ENCODE results near the gene MRPS26. TPM values are rescaled to one million over a fixed set of nuclear protein-coding genes. Genes with fewer than 3 reads are reported as not detected.
"Not testable (repeated sequence)": the region's sequence is repeated elsewhere in the genome, so short reads cannot be mapped to it uniquely, and the experiment has no call there.

The MRPS26 gene
- total RNA-seq, 1 donor from 2014 or later: 21.4 TPM

DNA sequence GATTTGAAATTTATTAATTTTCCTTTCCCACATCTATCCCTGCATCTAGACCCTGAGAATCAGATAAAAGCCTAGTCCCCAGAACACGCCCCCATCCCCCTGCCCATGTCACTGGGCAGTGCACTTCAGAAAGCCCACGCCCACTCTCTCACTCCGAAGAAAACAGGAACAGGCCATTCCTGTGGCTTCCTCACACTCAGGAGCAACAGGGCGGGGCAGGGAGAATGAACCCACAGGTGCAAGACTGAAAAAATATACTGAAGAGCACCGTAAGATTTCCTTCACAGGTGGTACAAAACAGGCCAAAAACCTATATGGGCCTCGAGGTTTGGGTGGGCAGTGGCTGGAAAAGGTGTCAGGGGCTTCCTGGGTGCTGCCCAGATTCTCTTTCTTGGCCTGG lies 29.0 kb downstream of the MRPS26 start:
- DNase-seq: no peak

DNA sequence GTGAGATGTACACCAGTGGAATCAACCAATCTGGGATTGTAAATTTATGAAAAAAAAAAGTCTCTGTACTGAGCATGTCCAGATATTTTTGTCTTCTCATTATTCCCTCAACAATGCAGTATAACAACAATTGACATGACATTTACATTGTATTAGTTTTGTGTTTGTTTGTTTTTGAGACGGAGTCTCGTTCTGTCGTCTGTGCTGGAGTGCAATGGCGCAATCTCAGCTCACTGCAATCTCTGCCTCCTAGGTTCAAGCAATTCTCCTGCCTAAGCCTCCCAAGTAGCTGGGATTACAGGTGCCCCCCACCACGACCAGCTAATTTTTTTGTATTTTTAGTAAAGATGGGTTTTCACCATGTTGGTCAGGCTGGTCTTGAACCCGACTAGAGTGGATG lies 29.5 kb downstream of the MRPS26 start:
- not testable (repeated sequence) for DNase-seq

DNA sequence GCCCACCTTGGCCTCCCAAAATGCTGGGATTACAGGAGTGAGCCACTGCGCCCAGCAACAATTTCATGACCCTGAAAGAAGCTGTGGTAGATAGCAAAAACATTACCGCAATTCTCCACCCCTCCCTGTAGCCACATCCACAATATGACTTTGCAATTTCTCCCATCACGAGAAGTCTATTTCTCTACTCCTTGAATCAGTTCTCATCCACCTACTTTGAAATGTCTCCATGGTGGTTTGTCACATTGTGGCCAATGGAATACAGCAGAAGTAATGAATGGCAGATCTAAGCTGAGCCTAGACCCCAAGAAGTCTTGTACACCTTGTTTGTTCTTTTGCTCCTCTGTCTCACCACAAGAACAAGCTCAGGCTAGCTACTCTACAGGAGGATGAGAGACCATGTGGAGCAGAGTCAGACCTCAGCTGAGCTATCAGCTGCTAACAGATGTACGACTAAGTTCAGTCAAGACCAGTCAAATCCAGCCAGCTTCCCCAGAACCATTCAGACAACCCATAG lies 31.8 kb downstream of the MRPS26 start:
- no peak for DNase-seq

DNA sequence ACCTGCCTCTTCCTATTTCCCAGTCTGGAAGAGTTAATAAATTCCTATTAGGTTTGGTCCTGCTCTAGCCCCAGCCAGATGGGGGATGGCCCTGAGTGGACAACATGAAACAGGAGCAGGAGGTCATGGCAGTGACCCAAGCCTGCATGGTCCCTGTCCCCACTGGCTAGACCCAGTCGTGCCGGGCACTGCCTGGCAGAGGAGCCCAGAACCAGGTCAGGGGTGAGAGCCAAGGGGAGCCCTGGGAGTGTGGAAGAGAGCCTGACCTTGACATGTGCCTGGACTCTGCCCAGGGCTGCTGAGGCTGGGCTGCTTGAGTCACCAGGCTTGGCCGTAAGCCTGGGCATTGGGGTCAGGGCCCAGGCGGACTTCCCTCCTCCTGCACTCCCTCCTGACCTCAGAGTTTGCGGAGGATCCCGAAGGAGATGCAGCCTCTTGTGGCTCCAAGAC lies 35.1 kb downstream of the MRPS26 start:
- no peak for DNase-seq

DNA sequence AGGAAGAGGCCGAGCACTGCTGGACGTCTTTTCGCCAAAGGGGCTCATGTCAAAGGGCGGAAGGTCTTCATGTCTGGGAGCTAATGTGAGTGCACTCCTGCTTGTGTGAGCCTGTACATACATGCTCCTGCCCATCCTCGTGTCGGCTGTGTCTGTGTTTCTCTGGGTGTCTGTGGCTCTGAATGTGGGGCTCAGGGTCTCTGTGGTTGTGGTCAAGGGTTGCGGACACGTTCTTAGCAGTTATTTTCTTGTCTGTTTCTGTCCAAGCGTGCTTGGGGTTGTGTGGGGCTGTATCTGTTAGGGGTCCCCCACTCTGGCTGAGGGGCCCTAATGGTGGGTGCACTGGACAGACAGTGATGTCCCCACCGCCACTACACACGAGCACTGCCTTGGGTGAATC lies 35.8 kb downstream of the MRPS26 start:
- DNase-seq: no peak

DNA sequence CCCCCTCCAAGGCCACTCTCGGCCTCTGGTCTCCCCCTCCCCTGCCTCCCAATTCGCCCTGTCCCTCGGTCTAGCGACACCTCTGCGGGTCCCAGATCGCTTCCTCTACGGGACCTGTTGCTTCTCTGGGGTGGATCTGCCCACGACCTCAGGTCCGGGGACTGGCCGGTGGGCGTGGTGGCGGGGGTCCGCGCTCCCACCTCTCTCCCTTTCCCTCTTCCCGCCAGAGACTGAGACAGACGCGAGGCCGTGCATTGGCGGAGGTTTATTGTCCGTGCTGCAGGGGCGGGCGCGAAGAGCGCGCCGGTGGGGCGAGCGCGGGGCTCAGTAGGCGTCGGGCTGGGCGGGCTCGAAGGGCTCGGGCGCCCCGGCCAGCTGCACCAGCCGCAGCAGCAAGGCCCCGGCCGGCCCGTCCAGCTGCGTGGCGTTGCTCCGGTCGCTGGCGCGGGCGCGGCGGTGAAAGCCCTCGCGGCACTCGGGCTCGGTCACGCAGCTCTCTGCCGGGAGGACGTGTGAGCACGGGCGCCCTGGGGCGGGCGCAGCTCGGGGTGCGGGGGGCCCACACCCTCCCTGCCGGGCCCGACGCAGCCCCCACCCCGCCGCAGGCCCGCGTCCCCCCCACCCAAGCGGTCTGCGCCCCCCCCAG lies 36.6 kb downstream of the MRPS26 start:
- no peak for DNase-seq

DNA sequence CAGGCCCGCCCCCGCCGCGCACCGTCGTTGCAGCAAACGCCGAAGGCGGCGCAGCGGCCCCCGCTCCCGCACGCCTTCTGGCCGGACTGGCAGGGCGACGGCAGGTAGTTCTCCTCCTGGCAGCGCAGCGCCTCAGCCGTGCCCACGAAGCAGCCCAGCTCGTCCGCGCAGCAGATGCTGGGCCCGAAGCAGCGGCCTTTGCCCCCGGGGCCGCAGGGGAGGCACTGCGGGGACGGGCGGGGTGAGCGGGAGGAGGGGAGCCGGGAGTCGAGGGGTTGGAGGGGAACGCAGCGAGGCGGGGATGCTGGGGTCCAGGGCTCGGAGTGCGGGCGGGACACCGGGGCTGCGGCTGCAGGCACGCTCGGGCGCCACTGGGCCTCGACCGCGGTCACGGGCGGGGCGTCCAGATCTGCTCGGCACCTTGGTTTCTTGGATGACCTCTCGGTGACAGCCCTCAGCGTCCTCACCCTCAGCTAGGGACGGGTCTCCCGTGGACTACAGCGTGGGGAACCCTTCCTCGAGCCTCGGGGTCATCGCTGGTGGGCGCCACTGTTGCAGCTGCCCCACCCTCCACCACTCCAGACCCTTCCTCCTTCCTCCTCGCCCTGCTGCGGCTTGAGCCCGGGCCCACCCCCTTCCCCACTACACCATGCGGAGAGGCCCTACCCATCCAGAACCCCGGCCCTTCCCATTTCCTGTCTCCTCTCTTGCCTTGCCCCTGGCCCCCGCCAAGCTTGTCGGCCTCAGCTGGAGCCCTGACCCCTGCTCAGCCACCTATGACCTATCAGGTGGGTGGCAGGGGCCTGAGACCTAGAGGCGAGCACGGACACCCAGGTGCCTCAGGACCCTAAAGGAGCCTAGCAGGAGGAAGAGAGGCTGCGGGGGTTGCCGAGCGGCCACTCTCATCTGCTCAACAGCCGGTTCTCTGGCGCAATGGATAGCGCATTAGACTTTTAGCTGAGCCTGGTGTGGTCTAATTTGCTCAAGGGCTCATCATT lies 37.4 kb downstream of the MRPS26 start:
- DNase-seq: no peak

DNA sequence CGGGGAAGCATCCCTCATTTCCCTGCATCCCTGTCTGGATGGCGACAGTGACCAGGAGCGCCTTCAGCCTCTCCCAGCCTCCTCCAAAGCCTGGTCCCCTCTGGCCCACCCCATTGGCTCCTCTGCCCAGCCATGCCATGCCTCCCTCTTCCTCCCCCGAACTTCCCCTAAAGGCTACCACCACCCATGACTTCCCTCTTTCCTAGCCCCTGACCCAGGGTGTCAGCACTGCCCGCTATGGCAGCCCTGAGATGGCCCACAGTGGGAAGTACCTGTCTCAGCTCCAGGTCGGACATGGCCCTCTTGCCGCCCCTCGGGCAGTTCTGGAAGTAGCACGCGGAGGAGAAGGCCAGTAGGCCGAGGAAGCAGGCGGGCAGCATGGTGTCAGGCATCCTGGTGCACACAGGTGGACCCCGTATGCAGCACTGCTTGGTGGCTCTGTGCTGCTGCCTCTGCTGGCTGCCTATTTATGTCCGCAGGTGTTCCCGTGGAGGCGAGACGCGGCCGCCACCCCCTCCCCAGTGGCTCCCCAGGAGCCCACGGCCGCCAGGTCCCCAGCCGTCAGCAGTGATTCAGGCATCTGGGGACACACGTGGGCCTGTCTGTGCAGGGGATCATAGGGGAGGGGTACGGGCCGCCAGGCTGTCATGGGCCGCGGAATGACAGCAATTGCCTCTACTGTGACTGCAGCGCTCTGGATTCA lies 38.6 kb downstream of the MRPS26 start, which contains the start of gene AVP:
Gene AVP (minus strand): TSS at position 442 of the 703 bp plus-strand sequence. CDS start 50 bp downstream, at position 392.
- DNase-seq: no peak

DNA sequence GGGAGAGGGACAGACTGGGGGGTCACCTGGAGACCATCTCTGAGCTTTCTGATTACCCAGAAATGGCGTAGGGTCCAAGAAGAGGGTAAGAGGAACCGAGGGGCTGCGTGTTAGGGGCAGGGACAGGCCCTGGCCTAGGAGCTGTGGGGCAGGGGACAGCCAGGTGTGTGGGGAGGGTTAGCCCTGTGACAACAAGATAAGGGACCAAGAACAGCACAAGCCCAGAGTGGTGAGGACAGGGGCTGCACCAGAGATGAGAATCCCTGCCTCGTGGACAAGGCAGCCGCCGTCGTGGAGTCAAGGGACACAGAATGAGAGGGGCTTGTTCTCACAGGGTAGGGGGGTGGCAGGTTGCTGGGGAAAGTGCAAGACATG lies 39.1 kb downstream of the MRPS26 start:
- DNase-seq: no peak

DNA sequence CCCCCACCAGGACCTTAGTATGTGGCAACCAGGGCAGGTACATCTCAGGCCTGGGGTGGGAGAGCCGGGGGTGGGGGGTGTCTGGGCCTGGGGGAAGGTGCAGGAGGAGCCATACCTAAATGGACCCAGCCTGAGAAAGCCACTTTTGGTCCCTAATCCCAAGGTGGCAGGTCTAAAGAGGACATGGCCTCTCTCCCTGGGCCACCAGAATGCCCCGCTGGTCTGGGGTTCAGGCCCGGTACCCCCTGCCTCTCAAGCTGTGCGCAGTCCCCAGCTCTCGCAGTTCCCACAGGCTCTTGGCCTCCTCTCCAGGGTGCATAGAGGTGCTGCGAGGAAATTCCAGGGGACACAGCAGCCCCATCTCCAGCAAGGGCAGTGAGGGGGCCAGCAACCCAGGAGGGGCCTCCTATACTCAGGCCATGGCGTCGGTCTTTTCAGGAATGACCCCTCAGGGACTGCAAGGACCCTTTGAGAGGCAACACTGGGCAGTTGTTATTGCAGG lies 39.8 kb downstream of the MRPS26 start:
- no peak for DNase-seq

DNA sequence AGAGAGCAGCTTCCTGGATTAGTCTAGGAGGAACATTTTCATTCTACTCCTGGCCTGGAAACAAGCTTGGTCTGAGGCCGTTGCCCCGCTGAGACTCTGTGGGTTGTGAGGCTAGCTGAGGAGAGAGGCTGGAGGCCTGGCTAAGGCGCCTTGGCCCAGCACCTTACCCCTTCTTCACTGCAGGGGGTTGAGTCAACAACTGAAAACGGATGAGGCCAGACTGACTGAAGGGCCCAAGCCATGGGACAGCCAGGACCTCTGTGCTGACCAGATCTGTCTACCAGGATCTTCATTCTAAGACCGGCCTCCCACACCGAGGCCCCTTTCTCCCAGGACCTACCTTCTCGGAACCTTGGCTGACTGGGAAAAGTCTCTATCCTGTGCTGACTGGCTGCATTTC lies 42.2 kb downstream of the MRPS26 start:
- no peak for DNase-seq

DNA sequence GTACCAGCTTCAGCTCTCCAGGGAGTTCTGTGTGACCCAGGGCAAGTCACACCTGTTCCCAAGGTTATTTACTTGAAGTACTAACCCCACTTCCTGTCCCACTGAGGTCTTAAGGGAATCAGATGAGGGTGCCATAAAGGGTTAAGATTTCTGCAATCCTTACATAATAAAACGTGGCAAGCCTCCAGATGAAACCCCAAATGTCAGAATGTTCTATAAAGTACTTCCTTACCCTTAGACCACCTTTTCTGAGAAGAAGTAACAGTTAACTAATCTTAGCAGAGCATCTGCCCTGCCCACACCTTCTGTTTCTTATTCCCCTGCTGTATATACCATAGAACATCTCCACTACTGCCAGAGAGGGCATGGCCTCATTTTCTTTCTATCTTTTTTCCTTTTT lies 44.7 kb downstream of the MRPS26 start:
- no peak for DNase-seq

DNA sequence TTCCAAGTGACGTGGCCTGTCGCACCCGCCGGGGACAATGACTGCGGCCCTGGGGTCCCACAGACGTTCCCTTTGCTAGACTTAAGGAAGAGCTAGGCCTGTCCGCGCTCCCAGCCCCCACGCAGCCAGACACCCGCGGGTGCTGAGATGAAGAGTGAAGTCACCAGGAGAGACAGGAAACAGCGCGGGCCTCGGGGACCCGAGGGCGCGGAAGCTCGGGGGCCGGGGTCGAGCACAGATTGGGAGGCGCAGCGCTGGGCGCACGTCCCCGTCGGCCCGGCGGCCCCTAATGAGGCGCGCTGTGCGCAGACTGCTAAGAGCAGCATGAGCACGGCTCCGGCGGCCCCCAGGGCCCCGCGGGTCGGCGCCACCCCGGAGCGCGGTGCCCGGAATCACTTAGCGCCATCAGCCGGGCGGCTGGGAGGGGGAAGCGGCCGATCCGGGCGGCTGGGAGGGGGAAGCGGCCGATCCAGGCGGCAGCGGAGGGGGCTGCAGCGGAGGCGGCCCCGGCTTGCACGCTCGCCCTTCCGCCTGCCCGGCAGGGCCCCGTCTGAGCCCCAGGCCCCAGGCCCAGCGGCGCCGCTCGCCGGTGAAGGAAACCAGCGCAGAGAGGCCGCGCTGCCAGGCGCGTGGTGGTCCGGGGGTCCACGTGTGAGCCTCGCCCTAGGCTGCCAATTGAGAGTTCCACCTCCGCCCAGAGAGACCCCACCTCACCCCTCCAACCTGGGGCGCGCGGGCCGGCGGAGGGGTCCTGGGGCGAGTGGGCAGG lies 46.9 kb downstream of the MRPS26 start:
- no peak for DNase-seq

DNA sequence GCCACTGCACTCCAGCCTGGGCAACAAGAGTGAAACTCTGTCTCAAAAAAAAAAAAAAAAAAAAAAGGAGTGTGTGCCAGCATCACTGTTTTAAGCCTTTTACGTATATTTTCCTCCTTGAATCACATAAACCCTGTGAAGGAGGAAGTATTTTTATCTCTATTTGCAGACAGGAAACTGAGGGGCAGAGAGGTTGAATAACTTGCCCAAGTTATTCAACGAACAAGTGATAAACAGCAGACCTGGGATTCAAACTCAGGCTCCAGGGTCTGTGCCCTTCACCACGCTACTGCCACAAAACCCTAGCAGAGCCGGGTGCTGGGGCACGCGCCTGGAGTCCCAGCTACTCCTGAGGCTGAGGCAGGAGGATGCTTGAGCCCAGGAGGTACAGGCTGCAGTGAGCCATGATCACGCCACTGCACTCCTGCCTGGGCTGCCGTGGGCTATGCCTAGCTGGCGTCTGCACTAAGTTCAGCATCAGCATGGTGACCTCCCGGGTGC lies 48.1 kb downstream of the MRPS26 start:
- DNase-seq: no peak

DNA sequence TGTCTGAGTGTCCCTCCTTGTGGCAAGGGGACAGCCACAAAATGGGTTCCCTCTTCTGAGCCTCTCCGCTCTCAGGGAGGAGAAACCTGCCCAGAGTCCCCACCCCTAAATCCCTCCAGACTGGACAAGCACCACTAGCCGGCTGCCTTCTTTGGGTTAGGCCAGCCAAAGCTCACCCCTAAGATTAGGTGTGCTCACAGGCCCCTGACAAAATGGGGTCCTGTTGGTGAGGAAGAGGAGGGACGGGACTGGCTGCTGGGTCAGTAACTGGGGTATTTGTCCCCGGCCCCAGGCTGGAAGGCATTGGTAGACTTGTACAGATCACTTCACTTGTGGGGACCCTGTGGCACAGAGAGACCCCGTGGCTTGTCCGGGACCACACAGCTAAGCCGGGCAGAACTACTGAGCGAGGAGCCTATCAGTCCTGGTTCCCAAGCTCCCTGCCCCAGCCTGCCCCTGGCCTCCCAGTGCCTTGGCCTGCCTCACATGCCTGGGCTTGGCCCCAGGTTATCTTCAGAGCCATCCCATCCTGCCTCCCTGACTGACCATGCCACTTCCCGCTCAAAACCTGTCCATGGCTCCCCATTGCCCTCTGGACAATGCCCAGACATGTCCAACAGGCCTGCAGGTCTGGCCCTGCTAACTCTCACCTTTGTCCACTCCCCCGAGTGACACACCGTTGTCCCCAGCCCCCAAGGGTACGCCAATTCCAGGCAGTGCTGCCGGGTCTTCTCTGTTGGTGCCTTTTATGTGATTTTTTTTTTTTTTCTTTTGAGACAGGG lies 49.2 kb downstream of the MRPS26 start:
- no peak for DNase-seq

Other genes with a start within 250 kb of the MRPS26 start
- 30.5 TPM for gene CPXM1, start 245.4 kb upstream of the MRPS26 start, total RNA-seq
- not detected for gene C20orf141, start 231.1 kb upstream of the MRPS26 start, total RNA-seq
- gene TMEM239, start 229.7 kb upstream of the MRPS26 start, total RNA-seq: not detected
- gene PCED1A, start 205.4 kb upstream of the MRPS26 start, total RNA-seq: 16.4 TPM
- gene VPS16, start 205.3 kb upstream of the MRPS26 start, total RNA-seq: 22.7 TPM
- 56.5 TPM for gene PTPRA, start 172.6 kb upstream of the MRPS26 start, total RNA-seq
- not detected for gene GNRH2, start 2.4 kb upstream of the MRPS26 start, total RNA-seq
- not detected for gene OXT, start 25.6 kb downstream of the MRPS26 start, total RNA-seq
- gene AVP, start 38.7 kb downstream of the MRPS26 start, total RNA-seq: not detected
- gene FASTKD5, start 113.8 kb downstream of the MRPS26 start, total RNA-seq: 11.4 TPM
- 3.4 TPM for gene UBOX5, start 113.8 kb downstream of the MRPS26 start, total RNA-seq
- 2.7 TPM for gene LZTS3, start 127.5 kb downstream of the MRPS26 start, total RNA-seq
- 22.4 TPM for gene DDRGK1, start 158.6 kb downstream of the MRPS26 start, total RNA-seq
- 25.4 TPM for gene ITPA, start 163.4 kb downstream of the MRPS26 start, total RNA-seq
- gene SLC4A11, start 193.1 kb downstream of the MRPS26 start, total RNA-seq: 0.59 TPM